UCSD-AML1 (cell line): Measurements from ENCODE around the gene HAGH.
"Not testable (repeated sequence)": the region's sequence is repeated elsewhere in the genome, so short reads cannot be mapped to it uniquely, and the experiment has no call there.

ENCODE experiments used
- DNase-seq: peaks from one replicate; lab custom pipeline; 2025; ENCODE audit not compliant: unreplicated experiment; lab: John Stamatoyannopoulos, UW

Gene HAGH

DNA sequence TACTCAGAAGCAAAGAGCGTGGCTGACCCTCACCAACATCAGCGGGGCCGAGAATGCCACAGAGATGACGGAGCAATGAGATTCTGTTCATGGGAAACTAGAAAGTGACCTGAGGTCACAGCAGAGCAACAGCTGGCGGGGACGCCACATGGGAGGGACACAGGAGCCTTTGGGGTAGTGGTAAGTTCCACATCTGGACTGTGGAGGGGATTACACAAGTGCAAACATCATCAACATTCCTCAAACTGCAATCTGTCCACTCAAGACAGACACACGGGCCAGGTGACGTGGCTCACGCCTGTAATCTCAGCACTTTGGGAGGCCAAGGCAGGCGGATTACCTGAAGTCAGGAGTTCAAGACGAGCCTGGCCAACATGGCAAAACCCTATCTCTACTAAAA is 11.2 kb downstream of the HAGH start:
- no peak for DNase-seq

DNA sequence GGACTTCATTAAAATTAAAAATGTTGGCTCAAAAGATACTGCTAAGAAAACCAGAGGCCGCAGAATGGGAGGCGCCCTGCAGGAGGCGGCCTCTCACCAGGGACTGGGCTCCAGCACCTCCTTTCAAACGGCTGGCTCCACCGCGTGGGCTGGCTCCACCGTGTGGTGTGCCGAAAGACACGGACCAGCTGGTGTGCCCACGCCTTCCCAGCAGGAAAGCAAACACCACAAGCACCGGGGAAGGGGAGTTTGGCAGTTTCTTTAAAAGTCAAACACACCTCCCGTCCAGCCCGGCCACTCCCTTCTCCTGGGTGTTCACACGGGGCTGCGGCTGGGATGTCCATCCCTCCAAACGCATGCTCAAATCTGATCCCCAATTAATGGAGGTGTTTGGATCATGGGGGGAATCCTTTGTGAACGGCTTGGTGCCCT is 13.9 kb downstream of the HAGH start:
- peak; percentile 72 for DNase-seq

DNA sequence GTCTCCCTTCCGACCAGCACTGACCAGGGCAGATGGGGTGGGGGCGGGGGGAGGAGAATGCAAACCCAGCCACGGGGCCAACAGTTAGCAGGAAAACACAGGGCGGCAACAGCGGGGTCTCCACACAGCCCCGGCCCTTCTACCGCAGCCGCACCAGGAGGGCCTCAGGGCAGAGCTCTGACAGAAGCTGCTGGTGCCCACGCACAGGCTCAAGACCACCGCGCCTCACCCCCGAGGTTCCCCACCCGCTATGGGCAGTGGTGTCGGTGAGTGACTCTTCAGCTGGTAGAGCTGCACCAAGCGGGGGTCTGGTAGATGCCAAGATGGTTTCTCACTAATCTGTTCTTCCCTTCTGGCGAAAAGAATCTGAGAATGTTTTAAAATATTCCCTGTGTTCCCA is 16.1 kb downstream of the HAGH start:
- DNase-seq, result no peak

DNA sequence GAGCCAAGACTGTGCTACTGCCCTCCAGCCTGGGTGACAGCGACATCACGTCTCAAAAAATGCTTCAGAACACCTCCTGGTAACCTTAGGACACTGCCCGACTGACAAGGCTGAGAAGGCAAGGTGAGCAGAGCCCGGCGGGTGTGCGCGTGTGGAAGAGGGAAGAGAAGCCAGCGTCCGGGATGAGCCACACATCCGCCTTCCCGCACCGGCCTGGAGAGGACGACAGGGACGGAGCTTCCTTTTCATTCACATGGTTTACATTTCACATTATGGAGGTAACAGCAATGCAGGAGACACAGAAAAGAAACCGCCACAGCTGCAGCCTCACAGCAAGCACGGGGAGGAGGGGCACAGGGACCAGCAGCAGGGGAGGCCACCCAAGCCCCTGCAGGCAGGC is 16.5 kb downstream of the HAGH start:
- DNase-seq, result no peak

DNA sequence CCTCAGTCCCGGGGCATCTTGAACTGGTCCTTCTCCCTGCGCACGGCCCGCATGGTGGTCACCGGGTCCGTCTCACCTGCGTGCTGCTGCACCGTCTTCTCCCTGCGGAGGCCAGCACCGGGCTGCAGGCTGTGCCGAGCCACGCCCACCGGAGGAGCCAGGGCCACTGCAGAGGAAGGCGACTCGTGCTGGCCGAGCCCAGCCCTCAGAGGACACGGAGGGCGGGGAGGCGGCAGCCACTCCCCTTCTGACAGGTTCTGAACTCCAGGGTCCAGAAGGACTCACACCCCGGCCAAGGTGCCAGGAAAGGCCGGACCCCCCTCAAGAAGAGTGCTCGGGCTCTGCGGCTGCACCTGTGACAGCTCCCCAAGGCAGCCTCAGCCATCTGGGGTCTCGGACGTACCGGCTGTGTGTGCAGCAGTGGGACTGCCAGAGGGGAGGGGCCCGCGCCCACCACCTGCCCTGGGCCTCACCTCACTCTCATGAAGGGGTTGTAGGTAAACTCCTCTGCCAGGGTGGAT is 17.3 kb downstream of the HAGH start:
- no peak for DNase-seq

DNA sequence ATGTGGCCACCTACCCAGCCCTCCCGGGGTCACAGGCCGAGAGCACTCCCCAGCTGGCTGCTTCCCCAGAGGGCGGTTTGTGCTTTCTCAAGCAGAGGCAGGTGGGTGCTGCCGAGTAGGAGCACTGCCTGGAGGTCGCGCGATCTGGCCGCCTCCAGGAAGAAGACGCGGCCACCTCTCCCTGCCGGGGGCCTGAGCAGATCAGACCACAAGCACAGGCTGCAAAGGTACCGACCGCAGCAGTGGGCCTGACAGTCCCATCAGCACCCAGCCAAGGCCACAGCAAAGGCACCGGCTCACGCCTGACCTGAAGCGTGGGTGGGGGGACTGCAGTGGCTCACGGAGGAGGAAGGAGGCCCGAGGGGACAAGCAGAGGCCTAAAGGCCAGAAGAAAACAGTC is 17.9 kb downstream of the HAGH start:
- DNase-seq, result no peak

DNA sequence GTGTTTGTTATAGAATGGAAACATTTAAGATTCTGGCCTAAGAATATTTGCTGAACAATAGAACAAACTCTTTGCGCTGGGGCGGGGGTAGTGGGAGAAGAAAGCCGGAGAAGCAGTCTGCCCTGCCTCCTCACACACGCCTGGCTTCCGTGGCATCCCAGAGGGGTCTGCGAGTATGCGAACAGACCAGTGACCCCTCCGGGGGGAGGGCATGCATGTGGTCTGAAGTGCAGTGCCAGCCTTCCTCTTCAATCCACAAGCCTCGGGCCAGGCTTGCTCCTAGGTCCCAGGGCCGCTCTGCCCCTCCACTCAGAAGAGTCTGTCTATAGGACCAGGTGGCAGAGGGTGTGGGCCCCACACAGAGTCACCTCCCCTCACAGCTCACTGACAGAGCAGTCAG is 19.0 kb downstream of the HAGH start:
- no peak for DNase-seq

DNA sequence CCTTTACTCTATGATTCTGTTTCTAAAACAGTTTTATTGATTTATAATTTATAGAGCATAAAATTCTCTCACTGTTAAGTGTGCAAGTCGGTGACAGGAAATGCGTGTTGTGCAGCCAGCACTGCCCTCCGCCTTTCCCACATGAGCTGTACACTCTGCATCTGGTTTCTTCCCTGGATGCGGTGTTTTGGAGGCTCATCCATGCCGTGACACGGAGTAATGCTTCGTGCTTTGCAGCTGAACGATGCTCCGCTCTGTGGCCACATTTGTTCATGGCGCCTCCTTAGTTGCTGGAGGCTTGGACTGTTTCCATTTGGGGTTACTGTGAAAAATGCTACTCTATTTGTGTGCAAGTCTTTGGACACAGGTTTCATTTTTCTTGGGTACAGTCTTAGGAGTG is 25.9 kb downstream of the HAGH start:
- DNase-seq, result no peak

DNA sequence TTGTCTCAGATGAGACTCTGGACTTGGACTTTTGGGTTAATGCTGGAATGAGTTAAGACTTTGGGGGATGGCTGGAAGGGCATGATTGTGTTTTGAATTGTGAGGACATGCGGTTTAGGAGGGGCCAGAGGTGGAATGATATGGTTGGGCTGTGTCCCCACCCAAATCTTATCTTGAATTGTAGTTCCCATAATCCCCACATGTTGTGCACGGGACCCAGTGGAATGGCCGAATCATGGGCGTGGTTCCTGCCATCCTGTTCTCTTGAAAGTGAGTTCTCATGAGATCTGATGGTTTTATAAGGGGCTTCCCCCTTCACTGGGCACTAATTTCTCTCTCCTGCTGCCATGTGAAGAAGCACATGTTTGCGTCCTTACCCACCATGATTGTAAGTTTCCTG is 27.4 kb downstream of the HAGH start:
- DNase-seq, result not testable (repeated sequence)

DNA sequence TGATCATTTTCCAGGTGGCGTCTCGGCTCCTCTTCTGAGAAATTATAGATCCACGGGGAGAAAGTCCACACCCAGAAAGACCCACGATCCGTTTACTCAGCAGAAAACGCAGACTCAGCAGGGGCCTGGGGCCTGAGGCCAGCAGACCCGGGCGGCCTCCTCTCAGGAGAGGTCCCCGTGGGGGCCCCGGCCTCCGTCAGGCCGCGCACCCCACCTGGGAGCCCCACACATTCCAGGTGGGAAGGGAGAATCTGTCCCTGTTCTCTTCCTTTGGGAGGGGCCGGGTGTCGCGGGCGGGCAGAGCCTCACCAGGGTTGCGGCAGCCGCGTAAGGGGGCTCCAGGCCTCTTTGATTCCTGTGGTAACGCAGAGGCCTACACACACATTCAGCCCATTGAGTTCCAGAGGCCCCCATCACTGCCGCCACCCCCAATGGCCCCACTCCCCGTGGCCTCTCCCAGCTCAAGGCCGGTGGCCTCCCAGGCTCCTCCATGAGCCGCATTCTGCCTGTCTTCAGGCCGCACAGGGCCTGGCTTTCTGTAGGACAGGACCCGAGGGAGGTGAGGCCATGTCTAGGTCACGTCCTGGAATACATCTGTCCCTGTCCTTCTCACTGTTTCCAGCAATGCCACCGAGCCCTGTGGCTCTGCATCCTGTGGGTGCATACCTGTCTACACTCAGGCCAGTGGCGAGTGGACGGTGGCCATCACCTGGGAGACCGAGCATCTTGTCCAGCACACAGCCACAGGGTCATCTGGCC is 31.5 kb downstream of the HAGH start:
- no peak for DNase-seq

DNA sequence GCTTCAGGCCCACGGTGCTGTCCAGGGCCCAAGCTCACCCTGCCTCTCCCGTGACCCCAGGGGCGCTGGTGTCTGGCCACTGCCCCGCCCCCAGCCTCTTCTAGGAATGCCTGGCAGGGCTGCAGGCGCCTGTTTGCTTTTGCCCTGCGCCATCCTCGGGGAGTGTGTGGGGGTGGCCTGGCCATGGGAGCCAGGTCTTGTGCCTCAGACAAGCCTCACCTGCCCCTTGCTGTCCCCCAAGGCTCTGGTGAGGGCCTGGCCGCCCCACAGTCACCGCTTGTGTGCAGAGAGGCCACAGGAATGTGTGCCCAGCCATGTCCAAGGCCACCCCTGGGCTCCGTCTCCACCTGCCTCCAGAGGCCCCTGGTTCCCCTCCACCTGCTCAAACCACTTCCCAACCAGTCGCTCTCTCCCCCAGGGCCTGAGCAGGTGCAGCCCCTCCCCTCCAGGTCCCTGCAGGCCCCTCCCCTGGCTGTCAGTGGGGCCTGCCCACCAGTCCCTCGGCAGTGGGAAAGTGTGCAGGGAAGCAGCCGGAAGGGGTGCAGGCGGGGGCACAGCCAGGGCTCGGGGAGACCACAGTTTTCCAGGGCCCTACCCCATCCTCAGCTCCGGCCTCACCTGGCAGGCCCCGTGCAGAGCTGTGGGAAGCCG is 32.3 kb downstream of the HAGH start:
- no peak for DNase-seq

DNA sequence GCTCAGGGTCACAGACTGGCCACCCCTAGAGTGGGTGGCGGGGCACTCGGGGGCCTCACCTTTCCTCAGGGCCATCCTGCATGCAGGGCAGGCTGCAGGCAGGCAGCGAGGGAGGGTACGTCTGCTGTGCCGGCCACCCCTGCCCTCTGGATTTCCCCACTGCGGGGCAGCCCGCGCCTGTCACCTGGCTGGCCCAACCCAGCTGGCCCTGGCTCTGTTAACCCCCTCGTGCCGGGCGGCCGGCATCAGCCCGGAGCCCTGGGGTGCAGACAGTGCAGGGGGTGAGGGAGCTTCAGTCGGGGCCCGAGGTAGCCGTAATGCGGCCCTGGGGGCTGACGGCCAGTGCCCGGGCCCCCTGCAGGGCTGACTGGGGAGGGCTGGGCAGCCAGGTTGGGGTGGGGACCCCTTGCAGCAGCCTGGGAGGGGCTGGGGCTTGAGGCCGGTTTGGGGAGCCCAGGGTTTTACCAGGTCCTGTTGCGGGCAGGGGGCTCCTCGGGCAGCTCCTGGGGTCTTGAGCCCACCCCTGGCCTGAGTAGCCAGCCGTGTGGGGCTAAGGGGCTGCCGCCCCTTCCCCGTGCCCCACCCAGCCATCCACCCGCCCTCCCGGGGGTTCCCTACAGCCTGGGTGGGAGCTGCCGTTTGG is 32.9 kb downstream of the HAGH start, which contains the start of gene IGFALS:
TSS of gene IGFALS (minus strand) at position 128 of the 643 bp plus-strand sequence. CDS start at position 75, 53 bp downstream.
- DNase-seq, result no peak

DNA sequence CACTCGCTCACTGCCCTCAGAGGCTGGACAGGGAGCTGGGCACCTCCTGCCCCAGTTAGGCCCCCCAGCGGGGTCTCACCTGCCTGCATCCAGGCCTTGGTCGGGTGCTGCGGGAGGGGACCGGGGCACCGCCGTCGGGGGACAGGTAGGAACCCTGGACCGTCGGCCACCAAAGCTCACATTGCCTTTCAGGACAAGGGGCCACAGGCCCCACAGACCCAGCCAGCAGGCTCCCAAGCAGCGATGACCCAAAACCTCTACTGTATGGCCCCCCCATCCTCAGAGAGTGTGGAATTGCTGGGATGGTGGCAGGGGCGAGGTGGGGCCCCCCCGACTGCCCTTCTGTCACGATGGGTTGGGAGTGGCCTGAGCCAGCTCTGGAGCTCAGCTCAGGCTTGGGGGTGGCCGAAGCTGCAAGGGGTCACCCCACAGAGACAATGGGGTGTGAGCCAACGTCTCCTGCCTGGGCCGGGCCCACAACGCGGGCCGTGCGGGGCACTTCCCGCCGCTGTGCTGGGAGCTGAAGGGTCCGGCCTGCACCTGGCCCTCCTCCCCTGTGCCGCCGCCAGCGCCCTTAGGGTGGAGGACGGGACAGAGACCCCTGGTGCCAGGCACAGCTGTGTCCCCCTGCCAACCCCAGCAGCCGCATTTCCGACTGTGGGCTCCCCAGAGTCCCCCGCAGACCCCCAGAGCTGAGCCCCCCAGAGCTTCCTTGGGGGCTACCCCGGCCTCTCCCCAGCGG is 33.6 kb downstream of the HAGH start:
- DNase-seq, result no peak

DNA sequence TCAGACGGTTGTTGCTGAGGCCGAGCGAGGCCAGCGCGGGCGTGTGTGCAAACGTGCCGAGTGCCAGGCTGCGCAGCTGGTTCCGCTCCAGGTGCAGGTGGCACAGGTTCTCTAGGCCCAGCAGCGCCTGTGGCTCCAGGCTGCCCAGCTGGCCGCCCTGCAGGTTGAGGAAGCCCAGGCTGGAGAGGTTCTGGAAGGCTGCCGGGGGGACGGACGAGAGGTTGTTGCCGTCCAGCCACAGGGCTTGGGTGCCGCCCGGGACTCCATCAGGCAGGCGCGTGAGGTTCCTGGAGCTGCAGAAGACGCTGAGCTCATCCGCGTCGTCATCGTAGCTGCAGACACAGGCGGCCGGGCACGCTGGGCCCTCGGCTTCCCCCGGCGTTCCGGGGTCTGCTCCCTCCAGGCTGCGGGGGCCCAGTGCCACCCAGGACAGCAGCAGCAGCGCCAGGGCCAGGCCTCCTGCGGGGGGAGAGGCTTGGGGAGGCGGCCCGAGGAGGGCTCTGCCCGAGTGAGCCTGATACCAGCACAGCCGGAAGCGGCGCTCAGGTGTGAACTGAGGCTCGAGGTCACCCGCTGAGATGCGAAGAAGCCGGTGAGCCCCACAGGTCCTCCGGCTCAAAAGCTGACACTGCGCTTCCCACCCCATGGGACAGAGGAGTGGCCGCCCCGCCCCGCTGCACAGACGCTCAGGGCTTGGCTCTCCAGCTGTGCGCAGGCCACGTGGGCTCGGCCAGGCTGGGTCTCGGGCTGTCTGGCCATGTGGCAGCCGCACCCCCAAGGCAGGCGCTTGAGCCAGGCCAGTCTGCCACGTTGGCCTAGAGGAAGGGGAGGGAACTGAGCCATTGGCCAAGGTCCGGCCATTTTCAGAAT is 34.4 kb downstream of the HAGH start:
- no peak for DNase-seq

DNA sequence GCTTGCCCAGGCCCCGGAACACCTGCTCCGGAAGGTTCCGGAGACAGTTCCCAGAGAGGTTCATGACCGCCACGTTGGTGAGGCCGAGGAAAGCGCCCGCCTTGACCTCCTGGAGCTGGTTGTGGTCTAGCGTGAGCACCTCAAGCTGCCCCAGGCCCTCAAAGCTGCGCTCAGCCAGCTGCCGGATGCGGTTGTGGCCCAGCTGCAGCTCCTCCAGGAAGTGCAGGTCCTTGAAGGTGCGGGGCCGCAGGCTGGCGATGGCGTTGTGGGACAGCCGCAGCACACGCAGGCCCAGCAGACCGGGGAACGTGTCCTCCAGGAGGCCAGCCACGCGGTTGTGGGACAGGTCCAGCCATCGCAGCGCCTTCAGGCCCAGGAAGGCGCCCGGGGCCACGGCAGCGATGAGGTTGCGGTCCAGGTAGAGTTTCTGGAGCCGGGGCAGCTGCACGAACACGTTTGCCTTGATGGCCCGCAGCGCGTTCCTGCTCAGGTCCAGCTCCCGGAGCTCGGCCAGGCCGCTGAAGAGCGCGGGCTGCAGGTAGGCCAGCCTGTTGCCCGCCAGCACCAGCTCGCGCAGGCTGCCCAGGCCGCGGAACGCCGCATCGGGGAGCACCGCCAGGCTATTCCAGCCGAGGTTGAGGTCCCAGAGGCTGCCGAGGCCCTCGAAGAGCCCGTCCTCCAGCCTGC is 35.2 kb downstream of the HAGH start:
- no peak for DNase-seq

DNA sequence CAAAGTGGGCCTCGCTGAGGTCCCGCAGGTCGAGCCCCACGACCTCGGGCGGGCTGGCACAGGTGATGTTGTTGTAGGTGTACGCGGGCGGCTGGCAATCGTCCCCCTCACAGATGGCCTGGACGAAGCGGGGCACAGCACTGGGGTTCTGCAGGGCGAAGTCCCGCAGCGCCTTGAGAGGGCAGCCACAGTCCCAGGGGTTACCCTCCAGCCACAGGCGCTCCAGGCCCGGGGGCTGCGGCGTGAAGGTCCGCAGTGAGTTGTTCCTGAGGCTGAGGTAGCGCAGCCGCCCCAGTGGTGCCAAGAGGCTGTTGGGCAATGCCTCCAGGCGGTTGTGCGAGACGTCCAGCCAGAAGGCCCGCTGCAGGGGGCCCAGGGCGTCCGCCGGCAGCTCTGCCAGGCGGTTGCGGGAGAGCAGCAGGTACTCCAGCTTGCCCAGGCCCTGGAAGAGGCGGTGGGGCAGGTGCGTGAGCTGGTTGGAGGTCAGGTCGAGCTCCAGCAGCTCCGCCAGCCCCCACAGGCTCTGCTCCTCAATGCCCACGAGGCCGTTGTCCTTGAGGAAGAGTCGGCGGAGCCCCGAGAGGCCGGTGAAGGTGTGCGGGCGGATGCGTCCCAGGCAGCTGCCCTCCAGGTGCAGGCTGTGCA is 35.9 kb downstream of the HAGH start:
- no peak for DNase-seq

DNA sequence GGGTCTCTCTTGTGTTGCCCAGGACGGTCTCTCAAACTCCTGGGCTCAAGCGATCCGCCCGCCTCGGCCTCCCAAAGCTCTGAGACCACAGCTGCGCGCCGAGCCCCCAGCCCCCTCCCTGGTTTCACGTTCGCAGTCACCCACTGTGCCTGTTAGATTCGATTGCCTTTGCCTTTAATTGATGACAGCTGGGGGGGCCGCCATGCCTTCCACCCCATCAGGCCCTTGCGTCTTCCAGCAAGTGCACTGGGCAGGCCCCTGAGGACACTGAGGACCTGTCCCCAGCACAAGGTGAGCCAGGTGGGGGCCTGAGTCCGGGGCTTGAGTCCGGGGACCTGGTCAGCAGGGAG is 36.4 kb downstream of the HAGH start:
- DNase-seq, result no peak

DNA sequence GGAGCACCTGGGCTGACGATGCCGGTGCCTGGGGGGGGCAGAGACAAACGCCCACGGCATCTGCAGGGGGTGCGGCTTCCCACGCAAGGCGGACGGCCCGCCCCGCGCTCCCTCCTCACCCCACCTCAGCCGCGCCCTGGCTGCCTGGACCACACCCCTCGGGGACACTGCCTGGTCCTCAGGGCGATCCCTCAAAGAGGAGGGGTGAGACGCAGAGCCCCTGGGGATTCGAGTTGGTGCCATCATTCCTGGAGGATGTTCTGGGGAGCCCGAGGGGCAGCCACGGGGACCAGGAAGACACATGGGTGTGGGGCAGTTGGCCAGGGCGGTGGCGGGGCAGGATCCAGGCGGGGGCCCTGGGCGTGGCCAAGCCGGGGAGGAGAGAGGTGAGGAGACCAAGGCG is 37.0 kb downstream of the HAGH start:
- DNase-seq, result no peak

DNA sequence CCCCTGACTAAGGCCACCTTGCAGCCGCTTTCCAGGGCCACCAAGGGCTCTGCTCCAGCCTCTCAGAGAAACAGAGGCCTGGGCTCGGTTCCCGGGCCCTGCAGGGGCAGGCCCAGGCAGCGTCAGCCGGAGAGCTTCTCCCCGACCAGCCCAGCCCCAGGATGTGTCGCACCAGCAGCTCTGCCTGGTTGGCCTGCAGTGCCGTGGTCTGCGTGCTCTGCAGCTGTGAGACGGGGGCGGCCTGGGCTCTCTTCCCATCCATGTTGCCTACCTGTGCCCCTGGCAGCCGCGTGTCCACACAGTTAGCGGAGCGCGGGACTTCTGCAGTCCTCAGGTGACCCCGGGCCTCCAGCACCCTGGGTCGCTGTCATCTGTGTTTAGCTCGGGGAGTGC is 37.9 kb downstream of the HAGH start:
- DNase-seq, result no peak
